Loucy (cell line): Measurements from ENCODE around the gene GDF11.
"Not testable (repeated sequence)": the region's sequence is repeated elsewhere in the genome, so short reads cannot be mapped to it uniquely, and the experiment has no call there.

Source experiments
- H2AFZ ChIP-seq: fragments of 200-600 bp; sonication (generic); 2 replicates; pipeline ENCODE4 v1.6.0; 2016; ENCODE audit warnings: antibody characterized with exemption, mild to moderate bottlenecking, low read length, moderate library complexity
- H3F3A ChIP-seq: fragments of 200-600 bp; 2 replicates; pipeline ENCODE4 v1.6.0; 2016; ENCODE audit warnings: antibody characterized with exemption, low read depth, mild to moderate bottlenecking
- H3K27me3 ChIP-seq: fragments of 200-600 bp; sonication (generic); 2 replicates; pipeline ENCODE4 v1.6.1; 2014; ENCODE audit warnings: low read length, mild to moderate bottlenecking; ENCODE audit not compliant: insufficient read depth, poor library complexity, severe bottlenecking
- H3K36me3 ChIP-seq: fragments of 200-600 bp; sonication (generic); 2 replicates; pipeline ENCODE4 v1.6.1; 2016; ENCODE audit warnings: low read length; ENCODE audit not compliant: insufficient read depth
- H3K4me1 ChIP-seq: fragments of 200-600 bp; sonication (generic); 2 replicates; pipeline ENCODE4 v1.5.1; 2014; ENCODE audit warnings: low read length, mild to moderate bottlenecking; ENCODE audit not compliant: insufficient read depth, poor library complexity, severe bottlenecking
- H3K4me2 ChIP-seq: fragments of 200-600 bp; sonication (generic); 2 replicates; pipeline ENCODE4 v1.6.0; 2014; ENCODE audit warnings: antibody characterized with exemption, low read length, low read depth, mild to moderate bottlenecking; ENCODE audit not compliant: poor library complexity, severe bottlenecking
- H3K4me3 ChIP-seq: fragments of 200-600 bp; sonication (generic); 2 replicates; pipeline ENCODE4 v1.5.1; 2014; ENCODE audit warnings: low read length, mild to moderate bottlenecking, mixed read lengths; ENCODE audit not compliant: poor library complexity, severe bottlenecking
- H3K79me2 ChIP-seq: fragments of 200-600 bp; sonication (generic); 2 replicates; pipeline ENCODE4 v1.6.1; 2014; ENCODE audit warnings: low read length; ENCODE audit not compliant: insufficient read depth
- H3K9ac ChIP-seq: fragments of 200-600 bp; sonication (generic); 2 replicates; pipeline ENCODE4 v1.6.0; 2014; ENCODE audit warnings: mild to moderate bottlenecking, low read depth, low read length, moderate library complexity; ENCODE audit not compliant: poor library complexity, severe bottlenecking
- H3K9me2 ChIP-seq: fragments of 200-600 bp; sonication (generic); replicated peaks from 2 replicates; pipeline ENCODE4 v1.6.1; 2016; ENCODE audit warnings: low read depth, low read length, mixed read lengths
- H3K9me3 ChIP-seq: fragments of 200-600 bp; sonication (generic); 2 replicates; pipeline ENCODE4 v1.6.1; 2014; ENCODE audit warnings: mild to moderate bottlenecking, antibody characterized with exemption, low read length, low read depth; ENCODE audit not compliant: insufficient read depth
- H4K20me1 ChIP-seq: fragments of 200-600 bp; sonication (generic); 2 replicates; pipeline ENCODE4 v1.6.0; 2014; ENCODE audit warnings: antibody characterized with exemption, low read length, mild to moderate bottlenecking; ENCODE audit not compliant: insufficient read depth, poor library complexity, severe bottlenecking
- CTCF ChIP-seq: fragments of 200-600 bp; sonication (generic); conservative IDR thresholded peaks from 2 replicates; pipeline ENCODE4 v1.5.1; 2014; ENCODE audit warnings: mild to moderate bottlenecking, antibody characterized with exemption, low read length
- EZH2phosphoT487 ChIP-seq: fragments of 200-600 bp; IDR thresholded peaks from 2 replicates; pipeline ENCODE4 v1.6.1; 2018; ENCODE audit warnings: antibody characterized with exemption, mild to moderate bottlenecking, moderate library complexity, borderline replicate concordance

Gene GDF11

GRCh38 chr12:55755246-55755645 is 12.3 kb downstream of the GDF11 start:
- Histone ChIP-seq H3K9me3 (peaks cover 5% of the 10 kb centered on the region; the same call in 1 of the 2 replicates), H3K79me2 (peaks cover 4% of the 10 kb centered on the region; the same call in 1 of the 2 replicates), H3F3A (peaks cover 2% of the 10 kb centered on the region; the same call in 1 of the 2 replicates), H4K20me1 (peaks cover 10% of the 10 kb centered on the region), H3K4me2 (no peak overlapping the region), H3K4me3 (no peak overlapping the region), H3K27me3 (no peaks in the 10 kb centered on the region), H3K36me3 (peaks cover 98% of the 10 kb centered on the region), H2AFZ (no peak overlapping the region), H3K9me2 (no peaks in the 10 kb centered on the region), H3K4me1 (no peaks in the 10 kb centered on the region), H3K9ac (no peak overlapping the region)
- TF ChIP-seq EZH2phosphoT487 (no peak), CTCF (no peak)

- TF ChIP-seq CTCF, result no peak
- TF ChIP-seq EZH2phosphoT487, result no peak
- H3K9ac ChIP-seq, result no peak overlapping the region
- H3K9me2 ChIP-seq, result no peaks in the 10 kb centered on the region
- H3K36me3 ChIP-seq, result peaks cover 85% of the 10 kb centered on the region
- no peaks in the 10 kb centered on the region; the same call in 1 of the 2 replicates for H3K79me2 ChIP-seq
- H2AFZ ChIP-seq, result no peak overlapping the region
- H4K20me1 ChIP-seq, result peaks cover 4% of the 10 kb centered on the region
- H3F3A ChIP-seq, result peaks cover 2% of the 10 kb centered on the region; the same call in 1 of the 2 replicates
- H3K4me2 ChIP-seq, result no peak overlapping the region
- H3K4me3 ChIP-seq, result no peak overlapping the region
- no peaks in the 10 kb centered on the region for H3K4me1 ChIP-seq
- no peaks in the 10 kb centered on the region for H3K27me3 ChIP-seq
- peaks cover 5% of the 10 kb centered on the region; the same call in 1 of the 2 replicates for H3K9me3 ChIP-seq
Measured at GRCh38 chr12:55757701-55758100, 14.8 kb downstream of the GDF11 start.

DNA sequence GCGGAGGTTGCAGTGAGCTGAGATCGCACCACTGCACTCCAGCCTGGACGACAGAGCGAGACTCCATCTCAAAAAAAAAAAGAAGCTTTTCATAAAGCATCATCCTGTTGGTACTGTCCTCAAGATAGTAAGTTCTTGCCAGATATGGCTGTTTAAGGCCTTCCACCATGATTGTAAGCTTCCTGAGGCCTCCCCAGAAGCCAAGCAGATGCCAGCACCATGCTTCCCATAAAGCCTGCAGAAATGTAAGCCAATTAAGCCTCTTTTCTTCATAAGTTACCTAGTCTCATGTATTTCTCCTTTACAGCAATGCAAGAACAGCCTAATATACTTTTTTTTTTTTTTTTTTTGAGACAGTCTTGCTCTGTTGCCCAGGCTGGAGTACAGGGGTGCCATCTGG is 15.7 kb downstream of the GDF11 start:
- H3K27me3 ChIP-seq, H3K9me2 ChIP-seq, H3K9me3 ChIP-seq, H3K4me2 ChIP-seq, H2AFZ ChIP-seq, H3K9ac ChIP-seq, H4K20me1 ChIP-seq, H3K4me3 ChIP-seq, H3F3A ChIP-seq, H3K4me1 ChIP-seq, H3K79me2 ChIP-seq: not testable (repeated sequence)
- peaks cover 84% of the 10 kb centered on the region for H3K36me3 ChIP-seq

DNA sequence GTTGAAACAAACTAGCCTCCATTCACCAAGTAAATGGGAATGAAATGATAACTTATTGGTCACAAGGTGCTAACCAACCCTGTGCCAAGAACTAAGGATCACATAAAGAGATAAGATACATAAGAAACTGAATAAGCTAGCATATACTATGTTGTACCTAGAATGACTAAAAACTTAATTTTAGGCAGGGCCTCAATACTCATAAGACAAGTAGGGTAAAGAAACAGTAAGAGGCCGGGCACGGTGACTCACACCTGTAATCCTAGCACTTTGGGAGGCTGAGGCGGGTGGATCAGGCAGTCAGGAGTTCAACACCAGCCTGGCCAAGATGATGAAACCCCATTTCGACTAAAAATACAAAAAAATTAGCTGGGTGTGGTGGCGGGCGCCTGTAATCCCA is 17.7 kb downstream of the GDF11 start:
- Histone ChIP-seq H3F3A (peaks cover 2% of the 10 kb centered on the region; the same call in 1 of the 2 replicates), H2AFZ (no peak overlapping the region), H3K4me2 (no peak overlapping the region), H3K79me2 (peaks cover 3% of the 10 kb centered on the region; the same call in 1 of the 2 replicates), H3K36me3 (peaks cover 72% of the 10 kb centered on the region), H3K9me2 (no peaks in the 10 kb centered on the region), H4K20me1 (peaks cover 4% of the 10 kb centered on the region), H3K9ac (no peak overlapping the region), H3K4me1 (no peaks in the 10 kb centered on the region), H3K9me3 (peaks cover 5% of the 10 kb centered on the region; the same call in 1 of the 2 replicates), H3K27me3 (no peaks in the 10 kb centered on the region), H3K4me3 (no peak overlapping the region)
- no peak for TF ChIP-seq CTCF
- no peak for TF ChIP-seq EZH2phosphoT487
